ENCODE measurements around the gene CPNE7.

DNA sequence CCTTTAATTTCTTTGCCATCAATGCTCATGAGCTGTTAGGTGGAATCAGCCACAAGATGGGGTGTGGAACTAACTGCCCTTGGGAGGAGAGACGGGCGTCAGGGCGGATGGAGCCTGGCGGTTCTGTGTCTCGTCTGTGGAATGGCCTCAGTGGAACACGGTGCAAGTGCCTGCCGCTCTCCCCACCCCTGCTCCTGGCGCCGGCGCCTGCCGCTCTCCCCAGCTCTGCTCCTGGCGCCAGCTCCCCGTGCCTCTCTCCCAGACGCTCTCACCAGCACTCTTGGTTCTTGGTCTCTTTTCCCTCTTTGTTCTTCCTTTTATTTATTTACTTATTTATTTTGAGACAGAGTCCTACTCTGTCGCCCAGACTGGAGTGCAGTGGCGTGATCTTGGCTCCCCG, 28.3 kb upstream of the CPNE7 start:
- no peak for TF ChIP-seq FOXP2 (optimal IDR thresholded peaks at IDR 0.05; ENCODE audit: control extremely low read depth, extremely low read length, insufficient read depth)
- no peak for TF ChIP-seq POLR2AphosphoS5 (IDR thresholded peaks at IDR 0.05; ENCODE audit: borderline replicate concordance, low read depth, low read length)
- no peak for TF ChIP-seq EZH2 (IDR thresholded peaks at IDR 0.05)
